GM12878 (cell line): Measurements from ENCODE around the gene CYSRT1. TPM values are rescaled to one million over a fixed set of nuclear protein-coding genes. Genes with fewer than 3 reads are reported as not detected.

Experiments used
- ATAC-seq: fragments of 200-7000 bp; cut with Tn5 transposase; 3 replicates; pipeline ENCODE4 v1.9.1; 2020; ENCODE audit warnings: mild to moderate bottlenecking, moderate library complexity
- BruUV-seq: library from RNA; stranded (reverse); fragments of 400-500 nt; replicated peaks from 2 replicates; lab custom pipeline; 2021; lab: Mats Ljungman, UMichigan
- CTCF ChIA-PET: fragments of 300-600 bp; sonication (Branson Sonifier 250); formaldehyde crosslinking; extraction: SDS; loops from one replicate; lab custom pipeline; 2021; ENCODE audit warnings: inconsistent platforms; lab: Yijun Ruan, JAX
- POLR2A ChIA-PET: fragments of 350-600 bp; formaldehyde crosslinking; extraction: SDS; loops from one replicate; lab custom pipeline; 2021; ENCODE audit warnings: inconsistent platforms; lab: Charles Lee
- RAD21 ChIA-PET: fragments of 300-600 bp; sonication (Branson Sonifier 250); formaldehyde crosslinking; loops from one replicate; lab custom pipeline; 2023; ENCODE audit warnings: antibody characterized with exemption; ENCODE audit not compliant: unreplicated experiment; lab: Charles Lee
- SMC1A ChIA-PET: fragments of 300-600 bp; sonication (Branson Sonifier 250); formaldehyde crosslinking; loops from one replicate; lab custom pipeline; 2023; ENCODE audit not compliant: unreplicated experiment, uncharacterized antibody; lab: Charles Lee
- DNase-seq: peaks from one replicate; pipeline ENCODE4 v3.0.0-alpha.2; 2011; ENCODE audit warnings: low read depth, low spot score
- FAIRE-seq: peaks from 3 replicates; lab custom pipeline; 2011; peaks lifted over from hg19 to GRCh38; lab: Jason Lieb, UNC
- H2AFZ ChIP-seq: 2 replicates; pipeline ENCODE4 v1.6.0; 2011; ENCODE audit warnings: low read depth, low read length, control low read depth; ENCODE audit not compliant: control insufficient read depth
- H3K27ac ChIP-seq: 2 replicates; pipeline ENCODE4 v1.5.1; 2011; ENCODE audit warnings: control low read depth; ENCODE audit not compliant: control insufficient read depth, insufficient read depth
- H3K27me3 ChIP-seq, 2 experiments: replicated peaks in 1 of 2; 2 replicates each; pipeline versions ENCODE4 v1.6.0 to v1.6.1; 2011; ENCODE audit warnings: low read length in 1 of 2; ENCODE audit not compliant: control insufficient read depth in 2 of 2, insufficient read depth in 2 of 2
- H3K36me3 ChIP-seq, 2 experiments: 2 replicates each; pipeline ENCODE4 v1.5.1; 2011; ENCODE audit warnings: low read length in 1 of 2; ENCODE audit not compliant: control insufficient read depth in 2 of 2, insufficient read depth in 2 of 2
- H3K4me1 ChIP-seq: 2 replicates; pipeline ENCODE4 v1.6.1; 2011; ENCODE audit warnings: mild to moderate bottlenecking, low read length, moderate library complexity, mixed read lengths; ENCODE audit not compliant: control insufficient read depth, insufficient read depth
- H3K4me2 ChIP-seq: 2 replicates; pipeline ENCODE4 v1.6.0; 2011; ENCODE audit warnings: control low read depth; ENCODE audit not compliant: control insufficient read depth, insufficient read depth
- H3K4me3 ChIP-seq: fragments of 200-600 bp; sonication (generic); 2 replicates; pipeline ENCODE4 v1.5.1; 2016
- H3K79me2 ChIP-seq: 2 replicates; pipeline ENCODE4 v1.6.0; 2011; ENCODE audit warnings: low read length; ENCODE audit not compliant: control insufficient read depth, insufficient read depth
- H3K9ac ChIP-seq: 2 replicates; pipeline ENCODE4 v1.8.0; 2011; ENCODE audit warnings: low read length, control low read depth, mixed read lengths; ENCODE audit not compliant: control insufficient read depth, insufficient read depth
- H3K9me3 ChIP-seq: replicated peaks from 3 replicates; pipeline ENCODE4 v1.5.1; 2011; ENCODE audit warnings: mild to moderate bottlenecking, low read length; ENCODE audit not compliant: control insufficient read depth, insufficient read depth
- H4K20me1 ChIP-seq: 2 replicates; pipeline ENCODE4 v1.6.0; 2011; ENCODE audit not compliant: control insufficient read depth, insufficient read depth
- ATF7 ChIP-seq: fragments of 450-650 bp; IDR thresholded peaks from 2 replicates; pipeline ENCODE4 v1.6.1; 2016; ENCODE audit warnings: low read depth, mild to moderate bottlenecking
- CREM ChIP-seq: IDR thresholded peaks from 2 replicates; pipeline ENCODE4 v1.6.1; 2014; ENCODE audit warnings: antibody characterized with exemption, low read depth
- MEF2B ChIP-seq: fragments of 450-650 bp; IDR thresholded peaks from 2 replicates; pipeline ENCODE4 v1.6.1; 2018; ENCODE audit warnings: mild to moderate bottlenecking, moderate library complexity; ENCODE audit not compliant: partially characterized antibody, poor library complexity, severe bottlenecking
- PML ChIP-seq: IDR thresholded peaks from 2 replicates; pipeline ENCODE4 v1.6.1; 2012; ENCODE audit warnings: low read length, inconsistent platforms
- POLR2AphosphoS2 ChIP-seq: IDR thresholded peaks from 2 replicates; pipeline ENCODE4 v1.6.1; 2011; ENCODE audit warnings: low read depth, mild to moderate bottlenecking, low read length, improper control_type of control experiment, moderate library complexity
- RAD51 ChIP-seq: fragments of 450-650 bp; IDR thresholded peaks from 2 replicates; pipeline ENCODE4 v1.6.1; 2016; ENCODE audit warnings: moderate library complexity, mild to moderate bottlenecking, inconsistent platforms
- RFX5 ChIP-seq: IDR thresholded peaks from 2 replicates; pipeline ENCODE4 v1.6.1; 2011; ENCODE audit warnings: low read depth, low read length, improper control_type of control experiment
- ZNF622 ChIP-seq: fragments of 450-650 bp; IDR thresholded peaks from 2 replicates; pipeline ENCODE4 v1.6.1; 2017; ENCODE audit warnings: mild to moderate bottlenecking, inconsistent platforms
- WGBS: methylation state at CpG from one replicate; pipeline ENCODE4 v1.1.6; 2016; ENCODE audit warnings: low lambda C conversion rate; ENCODE audit not compliant: insufficient replicate concordance, insufficient coverage; ENCODE audit errors: missing lambda C conversion rate; 5-methylcytosine and 5-hydroxymethylcytosine counted together
- in situ Hi-C: fragments of 300-500 bp; cut with MboI; formaldehyde crosslinking; loops from 9 replicates; pipeline ENCODE4 v1.14.3; 2018; ENCODE audit warnings: mixed read lengths
- intact Hi-C: fragments of 100-400 bp; cut with micrococcal nuclease; formaldehyde crosslinking; loops from one replicate; pipeline ENCODE4 v1.14.2; 2022; ENCODE audit not compliant: unreplicated experiment
- polyA plus RNA-seq, 11 experiments: library from polyadenylated mRNA; depleted of rRNA in 4 of 11; unstranded in 6 of 11; stranded (reverse) in 5 of 11; fragments of >200 nt; fragmentation: Nextera tagmentation in 4 of 11; fragmentation: Illumina TruSeq in 1 of 11; extraction: Ambion mirVana in 4 of 11; extraction: Trizol in 1 of 11; gene quantifications; 1 replicate in 1 of 11; 2 replicates in 10 of 11; pipeline versions ENCODE4 v1.2.1 to v1.2.3, GENCODE V29; 2011 to 2016; ENCODE audit warnings: inconsistent platforms in 2 of 11, missing spikeins in 2 of 11, low read depth in 1 of 11
- total RNA-seq, 4 experiments: library from RNA; depleted of rRNA in 3 of 4; stranded (reverse); fragments of >200 nt in 3 of 4; fragmentation: Illumina TruSeq in 1 of 4; extraction: Trizol in 1 of 4; gene quantifications; 2 replicates each; pipeline versions ENCODE4 v1.2.1 to v1.2.3, GENCODE V29; 2013 to 2021
- TF ChIP-seq, protein P1 (sequence below): fragments of 450-650 bp; IDR thresholded peaks from 2 replicates; pipeline ENCODE4 v1.6.1; 2017; ENCODE audit warnings: mild to moderate bottlenecking, moderate library complexity
- TF ChIP-seq, protein P2 (sequence below): fragments of 450-650 bp; IDR thresholded peaks from 2 replicates; pipeline ENCODE4 v1.6.1; 2014; ENCODE audit warnings: mild to moderate bottlenecking
- TF ChIP-seq, protein P3 (sequence below): fragments of 450-650 bp; IDR thresholded peaks from 2 replicates; pipeline ENCODE4 v1.6.1; 2018; ENCODE audit warnings: borderline replicate concordance, mild to moderate bottlenecking; ENCODE audit not compliant: partially characterized antibody
- TF ChIP-seq, protein P4 (sequence below): fragments of 450-650 bp; IDR thresholded peaks from 2 replicates; pipeline ENCODE4 v1.6.1; 2018; ENCODE audit warnings: mild to moderate bottlenecking, low read depth, moderate library complexity; ENCODE audit not compliant: partially characterized antibody

The CYSRT1 gene
- total and polyA plus RNA-seq, 10 of the 15 experiments (the other 5 are each of a cell fraction or from before 2014, with no cell fraction given): 0.24 to 3.6 (median 0.97) TPM; not detected in 1

DNA sequence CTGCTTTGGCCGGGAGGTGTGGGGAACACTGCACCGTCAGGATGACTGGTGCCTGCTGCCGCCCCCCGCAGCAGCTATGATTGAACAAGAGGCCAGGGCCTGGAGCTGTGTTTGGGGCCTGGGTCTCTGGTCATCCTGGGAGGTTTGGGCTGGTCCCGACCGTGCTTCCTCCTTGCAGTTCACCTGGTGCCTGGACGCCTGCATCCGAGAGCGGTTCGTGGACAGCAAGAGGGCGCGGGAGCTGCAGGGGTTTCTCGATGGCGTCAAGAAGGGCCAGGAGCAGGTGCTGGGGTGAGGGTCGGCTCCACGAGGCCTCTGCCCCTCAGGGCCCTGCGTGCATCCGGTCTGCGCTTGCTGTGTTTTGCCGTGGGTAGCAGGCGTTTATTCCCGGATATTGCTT, 39.1 kb downstream of the CYSRT1 start:
- Histone ChIP-seq H3K4me1 (peaks cover 11% of the 10 kb centered on the region), H4K20me1 (no peaks in the 10 kb centered on the region), H3K36me3 (peaks cover 2 to 14% of the 10 kb centered on the region in 2 experiments), H2AFZ (no peak overlapping the region), H3K27me3 (no peaks in the 10 kb centered on the region), H3K4me2 (no peak overlapping the region), H3K27ac (no peak overlapping the region), H3K79me2 (0 out of 2 replicates have a peak, but pooled peaks cover 2% of the 10 kb centered on the region), H3K9ac (no peak overlapping the region), H3K9me3 (no peaks in the 10 kb centered on the region), H3K4me3 (no peak overlapping the region)
- no peak for FAIRE-seq
- no TSS peak for BruUV-seq
- intact Hi-C loops: no loop called here
- no peak for ATAC-seq
- ChIA-PET POLR2A (no interaction called here), SMC1A (no interaction called here), RAD21 (no interaction called here), CTCF (interaction anchor here (1.8 kb wide), 1 partner anchor 8 kb away, joined by 5 read pairs; no protein-coding TSS in a partner anchor)
- in situ Hi-C loops: no loop called here
- no peak for DNase-seq
- 98% methylated on average over 22 of the region's 22 CpGs for WGBS
- TF ChIP-seq MEF2B: no peak
- TF ChIP-seq PML: no peak
- TF ChIP-seq, protein P1, sequence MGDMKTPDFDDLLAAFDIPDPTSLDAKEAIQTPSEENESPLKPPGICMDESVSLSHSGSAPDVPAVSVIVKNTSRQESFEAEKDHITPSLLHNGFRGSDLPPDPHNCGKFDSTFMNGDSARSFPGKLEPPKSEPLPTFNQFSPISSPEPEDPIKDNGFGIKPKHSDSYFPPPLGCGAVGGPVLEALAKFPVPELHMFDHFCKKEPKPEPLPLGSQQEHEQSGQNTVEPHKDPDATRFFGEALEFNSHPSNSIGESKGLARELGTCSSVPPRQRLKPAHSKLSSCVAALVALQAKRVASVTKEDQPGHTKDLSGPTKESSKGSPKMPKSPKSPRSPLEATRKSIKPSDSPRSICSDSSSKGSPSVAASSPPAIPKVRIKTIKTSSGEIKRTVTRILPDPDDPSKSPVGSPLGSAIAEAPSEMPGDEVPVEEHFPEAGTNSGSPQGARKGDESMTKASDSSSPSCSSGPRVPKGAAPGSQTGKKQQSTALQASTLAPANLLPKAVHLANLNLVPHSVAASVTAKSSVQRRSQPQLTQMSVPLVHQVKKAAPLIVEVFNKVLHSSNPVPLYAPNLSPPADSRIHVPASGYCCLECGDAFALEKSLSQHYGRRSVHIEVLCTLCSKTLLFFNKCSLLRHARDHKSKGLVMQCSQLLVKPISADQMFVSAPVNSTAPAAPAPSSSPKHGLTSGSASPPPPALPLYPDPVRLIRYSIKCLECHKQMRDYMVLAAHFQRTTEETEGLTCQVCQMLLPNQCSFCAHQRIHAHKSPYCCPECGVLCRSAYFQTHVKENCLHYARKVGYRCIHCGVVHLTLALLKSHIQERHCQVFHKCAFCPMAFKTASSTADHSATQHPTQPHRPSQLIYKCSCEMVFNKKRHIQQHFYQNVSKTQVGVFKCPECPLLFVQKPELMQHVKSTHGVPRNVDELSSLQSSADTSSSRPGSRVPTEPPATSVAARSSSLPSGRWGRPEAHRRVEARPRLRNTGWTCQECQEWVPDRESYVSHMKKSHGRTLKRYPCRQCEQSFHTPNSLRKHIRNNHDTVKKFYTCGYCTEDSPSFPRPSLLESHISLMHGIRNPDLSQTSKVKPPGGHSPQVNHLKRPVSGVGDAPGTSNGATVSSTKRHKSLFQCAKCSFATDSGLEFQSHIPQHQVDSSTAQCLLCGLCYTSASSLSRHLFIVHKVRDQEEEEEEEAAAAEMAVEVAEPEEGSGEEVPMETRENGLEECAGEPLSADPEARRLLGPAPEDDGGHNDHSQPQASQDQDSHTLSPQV: no peak
- TF ChIP-seq, protein P2, sequence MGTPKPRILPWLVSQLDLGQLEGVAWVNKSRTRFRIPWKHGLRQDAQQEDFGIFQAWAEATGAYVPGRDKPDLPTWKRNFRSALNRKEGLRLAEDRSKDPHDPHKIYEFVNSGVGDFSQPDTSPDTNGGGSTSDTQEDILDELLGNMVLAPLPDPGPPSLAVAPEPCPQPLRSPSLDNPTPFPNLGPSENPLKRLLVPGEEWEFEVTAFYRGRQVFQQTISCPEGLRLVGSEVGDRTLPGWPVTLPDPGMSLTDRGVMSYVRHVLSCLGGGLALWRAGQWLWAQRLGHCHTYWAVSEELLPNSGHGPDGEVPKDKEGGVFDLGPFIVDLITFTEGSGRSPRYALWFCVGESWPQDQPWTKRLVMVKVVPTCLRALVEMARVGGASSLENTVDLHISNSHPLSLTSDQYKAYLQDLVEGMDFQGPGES: no peak
- TF ChIP-seq ATF7: no peak
- TF ChIP-seq, protein P3, sequence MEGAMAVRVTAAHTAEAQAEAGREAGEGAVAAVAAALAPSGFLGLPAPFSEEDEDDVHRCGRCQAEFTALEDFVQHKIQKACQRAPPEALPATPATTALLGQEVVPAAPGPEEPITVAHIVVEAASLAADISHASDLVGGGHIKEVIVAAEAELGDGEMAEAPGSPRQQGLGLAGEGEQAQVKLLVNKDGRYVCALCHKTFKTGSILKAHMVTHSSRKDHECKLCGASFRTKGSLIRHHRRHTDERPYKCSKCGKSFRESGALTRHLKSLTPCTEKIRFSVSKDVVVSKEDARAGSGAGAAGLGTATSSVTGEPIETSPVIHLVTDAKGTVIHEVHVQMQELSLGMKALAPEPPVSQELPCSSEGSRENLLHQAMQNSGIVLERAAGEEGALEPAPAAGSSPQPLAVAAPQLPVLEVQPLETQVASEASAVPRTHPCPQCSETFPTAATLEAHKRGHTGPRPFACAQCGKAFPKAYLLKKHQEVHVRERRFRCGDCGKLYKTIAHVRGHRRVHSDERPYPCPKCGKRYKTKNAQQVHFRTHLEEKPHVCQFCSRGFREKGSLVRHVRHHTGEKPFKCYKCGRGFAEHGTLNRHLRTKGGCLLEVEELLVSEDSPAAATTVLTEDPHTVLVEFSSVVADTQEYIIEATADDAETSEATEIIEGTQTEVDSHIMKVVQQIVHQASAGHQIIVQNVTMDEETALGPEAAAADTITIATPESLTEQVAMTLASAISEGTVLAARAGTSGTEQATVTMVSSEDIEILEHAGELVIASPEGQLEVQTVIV: no peak
- no peak for TF ChIP-seq POLR2AphosphoS2
- no peak for TF ChIP-seq RFX5
- TF ChIP-seq CREM: no peak
- TF ChIP-seq, protein P4, sequence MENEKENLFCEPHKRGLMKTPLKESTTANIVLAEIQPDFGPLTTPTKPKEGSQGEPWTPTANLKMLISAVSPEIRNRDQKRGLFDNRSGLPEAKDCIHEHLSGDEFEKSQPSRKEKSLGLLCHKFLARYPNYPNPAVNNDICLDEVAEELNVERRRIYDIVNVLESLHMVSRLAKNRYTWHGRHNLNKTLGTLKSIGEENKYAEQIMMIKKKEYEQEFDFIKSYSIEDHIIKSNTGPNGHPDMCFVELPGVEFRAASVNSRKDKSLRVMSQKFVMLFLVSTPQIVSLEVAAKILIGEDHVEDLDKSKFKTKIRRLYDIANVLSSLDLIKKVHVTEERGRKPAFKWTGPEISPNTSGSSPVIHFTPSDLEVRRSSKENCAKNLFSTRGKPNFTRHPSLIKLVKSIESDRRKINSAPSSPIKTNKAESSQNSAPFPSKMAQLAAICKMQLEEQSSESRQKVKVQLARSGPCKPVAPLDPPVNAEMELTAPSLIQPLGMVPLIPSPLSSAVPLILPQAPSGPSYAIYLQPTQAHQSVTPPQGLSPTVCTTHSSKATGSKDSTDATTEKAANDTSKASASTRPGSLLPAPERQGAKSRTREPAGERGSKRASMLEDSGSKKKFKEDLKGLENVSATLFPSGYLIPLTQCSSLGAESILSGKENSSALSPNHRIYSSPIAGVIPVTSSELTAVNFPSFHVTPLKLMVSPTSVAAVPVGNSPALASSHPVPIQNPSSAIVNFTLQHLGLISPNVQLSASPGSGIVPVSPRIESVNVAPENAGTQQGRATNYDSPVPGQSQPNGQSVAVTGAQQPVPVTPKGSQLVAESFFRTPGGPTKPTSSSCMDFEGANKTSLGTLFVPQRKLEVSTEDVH: no peak
- TF ChIP-seq RAD51: no peak
- TF ChIP-seq ZNF622: no peak
